Tongue (tissue), 2 donors: ENCODE measurements around the gene MXI1. TPM values are rescaled to one million over a fixed set of nuclear protein-coding genes. Genes with fewer than 3 reads are reported as not detected.

Experiments
- DNase-seq: peaks from one replicate; pipeline ENCODE4 v3.0.0-alpha.2; 2015
- total RNA-seq: library from RNA; depleted of rRNA; stranded (reverse); fragments of >200 nt; gene quantifications from one replicate; pipeline ENCODE4 v1.2.3, GENCODE V29; 2014

The MXI1 gene
- total RNA-seq, 1 donor from 2014 or later = 31.3 TPM

GRCh38 chr10:110275128-110275729 is 67.8 kb downstream of the MXI1 start:
- DNase-seq = no peak

- no peak for DNase-seq
Observed at GRCh38 chr10:110276603-110277002, 69.2 kb downstream of the MXI1 start.

- DNase-seq = no peak
Observed at GRCh38 chr10:110277591-110277990, 70.2 kb downstream of the MXI1 start.

- DNase-seq = no peak
Observed at GRCh38 chr10:110278562-110279406, 71.4 kb downstream of the MXI1 start.

- DNase-seq = peak; percentile 81
Observed at GRCh38 chr10:110279407-110279986, 72.1 kb downstream of the MXI1 start.

- no peak for DNase-seq
Observed at GRCh38 chr10:110284262-110284661, 76.9 kb downstream of the MXI1 start.

GRCh38 chr10:110285501-110285900 is 78.1 kb downstream of the MXI1 start:
- no peak for DNase-seq

GRCh38 chr10:110286841-110287240 is 79.4 kb downstream of the MXI1 start:
- no peak for DNase-seq

GRCh38 chr10:110296966-110297365 is 89.6 kb downstream of the MXI1 start:
- no peak for DNase-seq

- DNase-seq = no peak
Observed at GRCh38 chr10:110300486-110300986, 93.1 kb downstream of the MXI1 start.

GRCh38 chr10:110303681-110304080 is 96.3 kb downstream of the MXI1 start:
- no peak for DNase-seq

GRCh38 chr10:110304394-110304779 is 97.0 kb downstream of the MXI1 start:
- DNase-seq = no peak

GRCh38 chr10:110304780-110305421 is 97.5 kb downstream of the MXI1 start, which contains the start of gene SMNDC1:
Gene SMNDC1, minus strand, starts transcription at chr10:110304920. Its CDS starts 1,333 bp downstream, at chr10:110303587.
- DNase-seq = peak; percentile 99

GRCh38 chr10:110305767-110306451 is 98.5 kb downstream of the MXI1 start:
- peak; percentile 80 for DNase-seq

GRCh38 chr10:110306452-110306768 is 99.0 kb downstream of the MXI1 start:
- DNase-seq = no peak

GRCh38 chr10:110307805-110308204 is 100.4 kb downstream of the MXI1 start:
- DNase-seq = no peak

GRCh38 chr10:110310741-110311140 is 103.3 kb downstream of the MXI1 start:
- DNase-seq = no peak

- peak; percentile 75 for DNase-seq
Observed at GRCh38 chr10:110311357-110311949, 104.0 kb downstream of the MXI1 start.

- no peak for DNase-seq
Observed at GRCh38 chr10:110312206-110312605, 104.8 kb downstream of the MXI1 start.

GRCh38 chr10:110313674-110314073 is 106.3 kb downstream of the MXI1 start:
- no peak for DNase-seq
